GM20000 (cell line): ENCODE measurements around the gene LRRC37B.
"Not testable (repeated sequence)": the region's sequence is repeated elsewhere in the genome, so short reads cannot be mapped to it uniquely, and the experiment has no call there.

Experiments
- DNase-seq: peaks from one replicate; pipeline ENCODE4 v3.0.0; 2012; ENCODE audit warnings: low spot score
- TF ChIP-seq, protein P1 (sequence below): IDR thresholded peaks from 2 replicates; pipeline ENCODE4 v1.5.1; 2012; ENCODE audit warnings: mild to moderate bottlenecking, control low read depth; ENCODE audit errors: extremely low read depth, missing control alignments

The LRRC37B gene

DNA sequence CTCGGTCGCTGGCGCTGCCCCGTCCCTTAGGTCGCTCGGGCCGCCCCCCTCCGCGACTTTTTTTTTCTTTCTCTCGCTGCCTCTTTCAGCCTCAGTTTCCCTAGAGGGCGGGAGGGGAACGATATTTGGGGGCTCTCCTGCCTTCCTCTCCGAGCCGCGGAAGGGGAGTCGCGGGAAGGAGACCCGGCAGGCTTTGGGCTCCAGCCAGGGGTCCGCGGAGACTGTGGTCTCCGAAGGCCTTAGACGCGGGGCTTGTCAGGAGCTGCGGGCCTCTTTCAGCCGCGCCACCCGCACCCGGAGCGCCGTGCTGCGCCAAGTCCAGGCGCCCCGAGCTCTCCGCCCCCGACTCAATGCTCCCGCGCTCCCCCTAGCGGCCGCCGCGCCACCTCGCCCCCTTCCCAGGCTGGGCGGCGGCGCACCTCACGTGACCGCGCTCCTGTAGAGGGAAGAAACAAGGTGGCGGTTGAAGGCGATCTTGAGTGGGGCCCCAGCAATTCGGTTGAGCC is at the start of gene LRRC37B:
LRRC37B (plus strand) TSS at position 427 of the 506 bp plus-strand sequence. CDS start 14,010 bp downstream, outside the sequence.
- peak; percentile 94 for DNase-seq
- TF ChIP-seq, protein P1, sequence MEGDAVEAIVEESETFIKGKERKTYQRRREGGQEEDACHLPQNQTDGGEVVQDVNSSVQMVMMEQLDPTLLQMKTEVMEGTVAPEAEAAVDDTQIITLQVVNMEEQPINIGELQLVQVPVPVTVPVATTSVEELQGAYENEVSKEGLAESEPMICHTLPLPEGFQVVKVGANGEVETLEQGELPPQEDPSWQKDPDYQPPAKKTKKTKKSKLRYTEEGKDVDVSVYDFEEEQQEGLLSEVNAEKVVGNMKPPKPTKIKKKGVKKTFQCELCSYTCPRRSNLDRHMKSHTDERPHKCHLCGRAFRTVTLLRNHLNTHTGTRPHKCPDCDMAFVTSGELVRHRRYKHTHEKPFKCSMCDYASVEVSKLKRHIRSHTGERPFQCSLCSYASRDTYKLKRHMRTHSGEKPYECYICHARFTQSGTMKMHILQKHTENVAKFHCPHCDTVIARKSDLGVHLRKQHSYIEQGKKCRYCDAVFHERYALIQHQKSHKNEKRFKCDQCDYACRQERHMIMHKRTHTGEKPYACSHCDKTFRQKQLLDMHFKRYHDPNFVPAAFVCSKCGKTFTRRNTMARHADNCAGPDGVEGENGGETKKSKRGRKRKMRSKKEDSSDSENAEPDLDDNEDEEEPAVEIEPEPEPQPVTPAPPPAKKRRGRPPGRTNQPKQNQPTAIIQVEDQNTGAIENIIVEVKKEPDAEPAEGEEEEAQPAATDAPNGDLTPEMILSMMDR = peak; percentile 94

DNA sequence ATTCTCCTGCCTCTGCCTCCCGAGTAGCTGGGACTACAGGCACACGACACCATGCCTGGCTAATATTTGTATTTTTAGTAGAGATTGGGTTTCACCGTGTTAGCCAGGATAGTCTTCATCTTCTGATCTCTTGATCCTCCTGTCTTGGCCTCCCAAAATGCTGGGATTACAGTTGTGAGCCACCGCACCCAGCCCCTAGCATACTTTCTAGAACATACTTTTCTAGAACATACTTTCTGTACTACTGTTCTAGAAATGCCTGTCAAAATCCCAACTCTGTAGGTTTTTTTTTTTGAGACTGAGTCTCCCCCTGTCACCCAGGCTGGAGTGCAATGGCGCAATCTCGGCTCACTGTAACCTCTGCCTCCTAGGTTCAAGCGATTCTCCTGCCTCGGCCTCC is 43.1 kb upstream of the LRRC37B start:
- not testable (repeated sequence) for DNase-seq

DNA sequence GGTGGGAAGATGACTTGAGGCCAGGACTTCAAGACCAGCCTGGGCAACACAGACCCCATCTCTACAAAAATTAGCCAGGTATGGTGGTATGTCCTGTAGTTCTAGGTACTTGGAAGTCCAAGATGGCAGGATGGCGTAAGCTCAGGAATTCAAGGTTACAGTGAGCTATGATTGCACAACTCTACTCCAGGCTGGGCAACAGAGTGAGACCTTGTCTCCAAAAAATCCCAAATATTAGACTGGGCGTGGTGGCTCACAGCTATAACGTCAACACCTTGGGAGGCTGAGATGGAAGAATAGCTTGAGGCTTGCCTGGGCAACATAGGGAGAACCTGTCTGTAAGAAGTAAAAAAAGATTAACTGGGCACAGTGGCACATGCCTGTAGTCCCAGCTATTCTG is 39.5 kb upstream of the LRRC37B start:
- TF ChIP-seq, protein P1 = no peak
- no peak for DNase-seq

DNA sequence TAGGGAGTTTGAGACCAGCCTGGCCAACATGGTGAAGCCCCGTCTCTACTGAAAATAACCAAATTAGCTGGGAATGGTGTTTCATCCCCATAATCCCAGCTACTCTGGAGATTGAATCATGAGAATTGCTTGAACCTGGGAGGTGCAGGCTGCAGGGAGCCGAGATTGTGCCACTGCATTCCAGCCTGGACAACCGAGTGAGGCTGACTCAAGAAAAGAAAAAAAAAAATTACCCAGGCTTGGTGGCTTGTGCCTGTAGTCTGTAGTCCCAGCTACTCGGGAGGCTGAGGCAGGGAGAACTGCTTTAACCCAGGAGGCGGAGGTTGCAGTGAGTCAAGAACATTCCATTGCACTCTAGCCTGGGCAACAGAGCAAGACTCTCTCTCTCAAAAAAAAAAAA is 36.8 kb upstream of the LRRC37B start:
- not testable (repeated sequence) for DNase-seq

DNA sequence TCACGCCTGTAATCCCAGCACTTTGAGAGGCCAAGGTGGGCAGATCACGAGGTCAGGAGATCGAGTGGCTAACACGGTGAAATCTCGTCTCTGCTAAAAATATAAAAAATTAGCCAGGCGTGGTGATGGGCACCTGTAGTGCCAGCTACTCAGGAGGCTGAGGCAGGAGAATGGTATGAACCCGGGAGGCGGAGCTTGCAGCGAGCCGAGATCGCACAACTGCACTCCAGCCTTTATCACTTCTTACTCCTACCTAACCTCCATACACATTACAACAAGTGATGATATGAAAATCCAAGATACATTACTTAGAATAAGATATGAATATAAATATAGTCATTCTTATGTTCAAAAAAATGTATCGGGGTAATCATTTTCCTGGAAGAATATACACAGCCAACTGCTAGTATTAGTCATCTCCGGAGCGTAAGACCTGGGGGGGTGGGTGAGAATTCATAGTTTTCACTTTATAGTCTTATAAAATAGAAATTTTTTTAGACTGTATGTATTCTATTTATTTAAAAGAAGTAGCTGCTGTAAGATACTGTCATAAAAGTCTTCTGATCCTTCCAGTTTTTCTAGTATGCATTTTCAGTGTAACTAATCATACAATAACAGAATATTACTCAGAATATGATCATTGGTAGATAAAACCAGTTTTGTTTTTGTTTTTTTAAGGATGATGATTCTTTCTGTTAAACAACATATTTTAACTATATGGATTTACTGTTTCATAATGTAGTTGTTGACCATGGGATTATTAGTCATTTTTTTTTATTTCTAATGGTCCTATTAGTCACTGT is 32.7 kb upstream of the LRRC37B start:
- not testable (repeated sequence) for DNase-seq

DNA sequence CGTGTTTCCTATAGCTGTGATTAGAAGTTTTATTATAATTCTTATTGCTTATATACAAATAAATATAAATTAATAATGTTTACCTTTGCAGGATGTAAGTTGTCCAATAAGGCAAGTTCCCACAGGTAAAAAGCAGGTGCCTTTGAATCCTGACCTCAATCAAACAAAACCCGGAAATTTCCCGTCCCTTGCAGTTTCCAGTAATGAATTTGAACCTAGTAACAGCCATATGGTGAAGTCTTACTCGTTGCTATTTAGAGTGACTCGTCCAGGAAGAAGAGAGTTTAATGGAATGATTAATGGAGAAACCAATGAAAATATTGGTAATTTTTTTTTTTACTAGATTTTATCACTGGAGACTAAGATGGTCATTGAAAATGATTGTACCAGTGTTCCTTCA is 31.8 kb upstream of the LRRC37B start:
- DNase-seq = not testable (repeated sequence)

DNA sequence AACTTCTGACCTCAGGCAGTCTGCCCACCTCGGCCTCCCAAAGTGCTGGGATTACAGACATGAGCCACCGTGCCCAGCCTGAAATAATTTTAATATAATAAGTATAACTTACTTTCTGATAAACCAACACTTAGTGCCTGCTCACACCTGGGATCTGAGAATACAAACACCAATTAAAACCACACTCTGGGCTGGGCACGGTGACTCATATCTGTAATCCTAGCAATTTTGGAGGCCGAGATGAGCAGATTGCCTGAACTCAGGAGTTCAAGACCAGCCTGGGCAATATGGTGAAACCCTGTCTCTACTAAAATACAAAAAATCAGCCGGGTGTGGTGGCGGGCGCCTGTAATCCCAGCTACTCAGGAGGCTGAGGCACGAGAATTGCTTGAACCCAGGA is 15.4 kb upstream of the LRRC37B start:
- DNase-seq = not testable (repeated sequence)

DNA sequence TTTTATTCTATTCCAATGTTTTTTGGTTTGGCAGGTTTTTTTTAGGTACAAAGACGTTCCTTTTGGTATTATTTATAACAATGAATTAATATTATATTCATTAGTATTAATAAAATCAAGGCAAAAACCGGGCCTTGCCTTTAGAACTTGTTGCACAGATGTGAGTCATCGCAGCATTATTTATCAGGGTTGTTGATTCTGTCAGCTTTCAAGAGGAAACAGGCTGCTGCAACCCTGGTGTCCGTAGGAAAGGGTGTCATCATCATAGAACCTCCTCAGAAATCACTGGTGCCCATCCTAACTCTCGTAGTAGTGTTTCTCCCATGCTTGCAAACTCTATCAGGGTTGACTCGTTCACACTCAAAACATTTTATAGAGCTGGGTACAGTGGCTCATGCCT is 10.2 kb upstream of the LRRC37B start:
- TF ChIP-seq, protein P1 = no peak

DNA sequence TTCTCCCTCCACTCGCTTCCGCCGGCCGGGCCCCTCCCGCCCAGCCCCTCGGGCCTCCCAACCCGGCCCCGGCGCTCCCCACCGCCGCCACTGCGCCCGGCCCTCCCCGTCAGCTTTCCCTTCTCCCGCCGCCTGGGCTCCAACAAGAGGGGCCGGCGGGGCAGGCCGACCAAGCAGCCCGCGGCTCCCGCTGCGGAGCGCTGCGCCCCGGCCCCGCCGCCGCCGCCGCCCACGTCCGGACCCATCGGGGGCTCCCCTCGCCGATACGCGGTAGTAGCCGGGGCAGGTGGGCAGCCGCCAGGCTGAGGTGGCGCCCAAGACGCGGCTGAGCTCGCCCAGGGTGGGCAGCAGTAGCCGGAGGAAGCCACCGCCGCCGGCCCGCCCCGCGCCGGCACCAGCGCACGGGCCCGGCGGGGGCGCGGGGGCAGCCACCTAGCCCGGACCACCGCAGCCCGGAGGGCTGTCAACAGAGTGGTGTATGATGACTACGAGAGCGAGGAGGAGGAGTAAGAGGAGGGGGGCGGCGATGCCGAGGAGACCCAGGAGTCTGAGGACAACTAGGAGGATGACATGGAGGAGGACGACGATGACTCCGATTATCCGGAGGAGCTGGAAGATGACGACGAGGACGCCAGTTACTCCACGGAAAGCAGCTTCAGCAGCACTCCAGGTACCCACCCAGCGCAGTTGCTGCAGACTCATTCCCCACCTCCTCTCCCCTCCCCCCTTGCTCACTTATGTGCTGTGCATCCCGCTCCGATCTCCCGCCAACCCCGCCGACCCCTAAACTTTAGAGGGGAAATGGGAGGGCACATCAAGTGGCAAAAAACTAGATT is 498 bp downstream of the LRRC37B start:
- TF ChIP-seq, protein P1 = no peak
- DNase-seq = peak; percentile 70

More for the DNA sequence above, 10.2 kb upstream of the LRRC37B start:
- DNase-seq = no peak

DNA sequence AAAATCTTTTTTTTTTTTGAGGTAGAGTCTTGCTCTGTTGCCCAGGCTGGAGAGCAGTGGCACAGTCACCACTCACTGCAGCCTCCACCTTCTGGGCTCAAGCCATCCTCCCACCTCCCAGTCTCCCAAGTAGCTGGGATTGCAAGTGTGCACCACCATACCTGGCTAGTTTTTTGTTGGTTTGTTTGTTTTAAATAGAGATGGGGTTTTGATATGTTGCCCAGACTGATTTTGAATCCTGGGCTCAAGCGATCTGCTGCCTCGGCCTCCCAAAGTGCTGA is 2.0 kb downstream of the LRRC37B start:
- no peak for DNase-seq
- TF ChIP-seq, protein P1 = no peak
